GM20431 (cell line): ENCODE measurements around the gene GOT1.

Experiments
- in situ Hi-C: fragments of 300-500 bp; cut with MseI, MboI; formaldehyde crosslinking; loops from one replicate; pipeline ENCODE4 v1.15.0; 2020; ENCODE audit warnings: low sequenced_read_pairs; ENCODE audit not compliant: unreplicated experiment

GOT1 gene

DNA sequence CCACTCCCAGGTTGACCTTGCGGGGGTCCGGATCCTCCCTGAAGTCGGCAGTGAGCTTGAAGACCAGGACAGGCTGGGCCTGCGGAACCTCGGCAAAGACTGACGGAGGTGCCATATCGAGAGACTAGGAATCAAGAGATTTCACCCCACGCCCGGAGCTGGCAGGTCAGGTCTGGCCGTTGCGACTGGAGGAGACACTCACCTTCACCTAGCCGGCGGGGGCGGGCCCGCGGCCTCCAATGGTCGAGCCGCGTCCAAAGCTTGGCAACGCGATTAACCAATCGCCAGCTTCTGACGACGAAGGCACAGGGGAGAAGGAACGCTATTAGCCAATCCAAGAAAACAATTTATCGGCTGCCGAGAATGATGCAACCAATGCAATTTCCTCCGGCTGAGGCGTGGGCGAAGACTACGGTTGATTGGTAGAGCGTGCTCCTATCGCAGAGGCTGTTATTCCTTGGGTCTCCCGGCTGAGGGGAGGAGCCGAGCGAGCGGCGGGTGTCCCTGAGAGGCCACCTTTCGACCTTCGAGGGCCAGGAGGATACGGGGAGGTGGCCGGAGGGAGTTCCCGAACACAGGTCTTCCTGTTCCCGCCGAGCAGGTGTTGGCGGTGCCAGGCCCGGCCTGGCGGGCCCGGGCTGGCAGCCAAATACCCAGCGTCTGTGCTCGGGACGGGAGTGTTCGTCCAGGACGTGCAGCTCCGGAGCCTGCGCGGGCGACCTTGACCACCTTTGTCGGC is at the start of gene GOT1:
TSS of gene GOT1 (minus strand) at position 174 of the 739 bp plus-strand sequence. CDS start at position 115, 59 bp downstream.
- in situ Hi-C loops, result loop anchor here (10.0 to 25.0 kb wide), 2 partner anchors 184 to 282 kb away; no protein-coding TSS in a partner anchor

DNA sequence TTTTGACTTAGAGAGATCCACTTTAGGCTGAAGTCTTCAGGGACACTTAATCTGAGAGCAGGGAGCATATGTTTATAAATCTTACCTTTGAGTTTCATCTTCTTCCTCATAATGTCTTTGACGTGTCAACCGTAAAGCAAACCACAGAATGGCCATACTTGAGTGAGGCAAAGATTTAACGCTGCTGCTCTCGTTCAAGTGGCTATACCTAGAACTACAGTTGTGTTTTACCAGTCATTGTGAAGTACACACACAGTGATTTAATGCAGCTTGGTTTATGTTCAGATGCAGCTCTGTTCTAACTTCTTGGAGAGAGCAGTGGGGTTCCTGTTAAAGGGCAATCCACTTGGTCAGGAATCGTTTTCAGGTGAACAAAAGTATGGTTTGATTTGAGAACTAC is 39.9 kb upstream of the GOT1 start:
- in situ Hi-C loops, result no loop called here

GRCh38 chr10:99467236-99467999 is 37.0 kb upstream of the GOT1 start:
- in situ Hi-C loops, result no loop called here

DNA sequence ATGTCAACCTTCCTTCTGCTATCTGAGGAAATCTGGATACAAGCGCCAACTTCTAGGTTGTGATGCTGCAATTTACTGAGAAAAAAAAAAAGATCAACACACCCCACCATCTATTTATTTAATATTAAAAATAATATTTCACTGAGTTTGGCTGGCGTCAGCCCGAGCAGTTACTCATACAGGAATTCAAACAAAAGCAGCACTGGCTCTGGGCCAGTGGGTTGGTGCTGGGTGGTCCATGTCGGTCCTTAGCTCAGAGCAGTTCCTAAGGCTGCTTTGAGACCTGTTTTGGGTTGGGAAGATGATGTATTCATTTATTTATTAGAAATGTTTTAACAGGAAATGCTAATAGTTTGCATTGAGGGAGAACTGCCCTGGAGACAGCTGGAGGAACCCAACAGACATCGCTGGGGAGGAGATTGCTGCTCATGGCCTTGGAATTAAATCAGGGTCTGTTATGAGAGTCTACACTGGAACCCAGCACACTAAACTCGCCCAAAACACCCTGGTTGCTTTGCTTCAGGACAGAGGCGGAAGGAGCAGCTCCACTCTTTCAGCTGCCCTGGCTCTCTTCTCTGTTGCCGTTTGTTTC is 36.3 kb upstream of the GOT1 start:
- in situ Hi-C loops, result no loop called here

- in situ Hi-C loops, result no loop called here
These were observed 30.8 kb upstream of the GOT1 start for GRCh38 chr10:99461230-99461629.

DNA sequence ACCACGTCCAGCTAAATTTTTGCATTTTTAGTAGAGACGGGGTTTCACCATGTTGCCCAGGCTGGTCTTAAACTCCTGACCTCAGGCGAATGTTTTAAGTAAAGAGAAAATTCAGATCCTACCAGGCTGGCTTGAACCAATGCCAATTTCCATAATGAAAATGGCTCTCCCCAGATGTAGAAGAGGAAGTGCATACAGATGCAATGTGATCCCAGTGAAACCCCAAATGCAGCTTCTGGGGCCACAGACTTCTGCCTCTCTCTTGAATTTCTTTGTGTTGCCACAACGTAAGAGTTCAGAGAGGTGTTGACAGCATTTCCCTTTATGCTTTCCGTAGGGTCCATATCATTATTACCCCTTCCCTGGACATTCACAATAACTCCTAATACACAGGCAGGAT is 29.6 kb upstream of the GOT1 start:
- in situ Hi-C loops, result no loop called here

- in situ Hi-C loops, result no loop called here
These were observed 28.8 kb upstream of the GOT1 start for GRCh38 chr10:99459217-99459616.

GRCh38 chr10:99457813-99458212 is 27.4 kb upstream of the GOT1 start:
- in situ Hi-C loops, result no loop called here

- in situ Hi-C loops, result no loop called here
These were observed 26.5 kb upstream of the GOT1 start for GRCh38 chr10:99456931-99457288.

DNA sequence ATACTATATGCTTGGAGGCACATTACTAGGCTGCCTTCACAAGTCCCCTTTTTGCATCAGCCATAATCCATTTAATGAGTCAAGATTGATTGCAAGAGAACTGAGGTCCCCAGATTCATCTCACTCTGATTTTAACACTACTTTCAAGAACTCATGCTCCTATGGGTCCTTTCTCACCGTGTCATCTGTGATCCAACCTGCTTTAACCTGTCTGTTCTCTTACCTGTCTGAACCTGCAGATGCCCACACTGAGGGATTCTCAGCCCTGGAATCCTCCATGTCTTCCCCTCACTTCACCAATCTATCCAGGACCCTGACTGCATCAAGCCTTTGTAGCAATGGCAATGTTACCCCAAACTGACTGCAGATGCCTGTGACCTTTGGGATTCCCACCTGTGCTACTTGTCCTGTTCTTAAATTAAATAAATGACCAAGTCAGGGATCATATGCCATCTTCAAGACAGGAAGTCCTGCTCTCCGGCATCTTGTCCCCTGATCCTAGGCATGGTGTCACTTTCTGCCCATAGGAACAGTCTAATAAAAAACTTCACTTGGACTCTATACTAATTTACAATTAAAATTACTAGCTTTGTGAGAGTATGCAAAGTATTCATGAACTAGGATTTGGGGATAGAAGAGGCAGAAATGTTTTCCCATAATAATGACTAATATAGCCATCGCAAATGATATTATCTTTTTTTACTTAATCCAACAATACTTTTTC is 25.9 kb upstream of the GOT1 start:
- in situ Hi-C loops, result no loop called here

DNA sequence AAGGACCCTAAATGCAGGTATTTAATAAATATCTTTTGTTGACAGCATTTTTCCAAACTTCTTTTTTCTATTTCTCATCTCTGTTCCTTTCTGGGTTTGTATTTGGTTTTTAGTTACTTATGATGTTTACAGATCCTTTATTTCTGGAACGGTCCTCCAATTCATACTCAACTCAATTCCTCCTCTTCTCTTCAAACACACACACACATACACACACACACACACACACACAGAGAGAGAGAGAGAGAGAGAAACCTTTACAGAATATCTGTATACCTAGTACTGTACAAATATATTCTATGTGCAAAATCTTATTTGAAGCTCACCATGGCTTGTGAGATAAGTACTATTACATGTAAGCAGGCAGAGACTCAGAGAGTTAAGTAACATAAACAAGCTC is 21.6 kb upstream of the GOT1 start:
- in situ Hi-C loops, result no loop called here

- in situ Hi-C loops, result no loop called here
These were observed 21.0 kb upstream of the GOT1 start for GRCh38 chr10:99451499-99451788.

GRCh38 chr10:99450624-99451498 is 20.4 kb upstream of the GOT1 start:
- in situ Hi-C loops, result no loop called here

- in situ Hi-C loops, result no loop called here
These were observed 19.7 kb upstream of the GOT1 start for GRCh38 chr10:99450156-99450555.

GRCh38 chr10:99449023-99449422 is 18.6 kb upstream of the GOT1 start:
- in situ Hi-C loops, result loop anchor here (25.0 kb wide), 1 partner anchor 263 kb away; no protein-coding TSS in a partner anchor

- in situ Hi-C loops, result loop anchor here (25.0 kb wide), 1 partner anchor 268 kb away; no protein-coding TSS in a partner anchor
These were observed 14.1 kb upstream of the GOT1 start for GRCh38 chr10:99444383-99445045.

GRCh38 chr10:99443500-99443899 is 13.1 kb upstream of the GOT1 start:
- in situ Hi-C loops, result loop anchor here (25.0 kb wide), 1 partner anchor 269 kb away; no protein-coding TSS in a partner anchor

DNA sequence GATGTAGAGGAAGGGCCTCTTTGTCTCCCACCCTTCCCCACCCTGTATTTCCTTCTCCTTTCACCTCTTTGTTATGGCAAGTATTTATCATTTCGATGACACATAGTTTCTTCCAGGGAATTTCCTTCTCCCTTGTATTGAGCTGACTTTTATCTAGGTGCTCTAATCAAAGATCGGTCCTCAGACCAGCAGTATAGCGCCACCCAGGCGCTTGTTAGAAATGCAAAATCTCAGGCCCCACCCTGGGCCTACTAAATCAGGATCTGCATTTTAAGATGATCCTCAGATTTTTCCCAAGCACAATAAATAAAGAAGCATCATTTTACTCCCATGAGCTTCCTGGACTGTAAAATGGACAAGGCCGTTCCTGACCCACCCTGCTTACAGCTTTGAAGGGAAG is 12.0 kb upstream of the GOT1 start:
- in situ Hi-C loops, result loop anchor here (25.0 kb wide), 1 partner anchor 270 kb away; no protein-coding TSS in a partner anchor

DNA sequence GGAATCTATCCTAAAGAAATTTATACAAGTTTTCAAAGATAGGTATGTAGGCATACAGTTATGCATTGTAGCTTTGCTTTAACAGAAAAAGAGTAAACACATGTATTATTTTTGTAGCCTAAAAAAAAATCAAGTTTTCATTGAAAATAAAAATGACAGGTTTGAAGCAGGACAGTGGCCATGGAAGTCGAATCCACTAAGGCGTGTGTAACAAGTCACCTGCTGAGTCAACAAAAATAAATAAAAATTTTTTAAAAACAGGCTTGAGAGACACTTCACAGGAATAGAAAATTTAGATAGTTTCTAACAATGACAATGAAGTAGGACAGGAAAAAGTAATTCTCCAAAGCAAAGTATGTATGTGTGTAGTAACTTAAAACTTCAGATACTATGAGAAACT is 8.5 kb upstream of the GOT1 start:
- in situ Hi-C loops, result loop anchor here (10.0 to 25.0 kb wide), 2 partner anchors 176 to 273 kb away; no protein-coding TSS in a partner anchor
